B cell (primary cell): Measurements from ENCODE around the gene CD101.

Experiments
- EZH2 ChIP-seq: IDR thresholded peaks from 2 replicates; pipeline ENCODE4 v1.6.1; 2012; ENCODE audit warnings: borderline replicate concordance, low read depth, mild to moderate bottlenecking, moderate library complexity, low read length; ENCODE audit not compliant: insufficient read depth, poor library complexity, severe bottlenecking
- TF ChIP-seq, protein P1 (sequence below): fragments of 200-600 bp; IDR thresholded peaks from one replicate; pipeline ENCODE4 v1.8.0; 2022; ENCODE audit warnings: antibody characterized with exemption, mild to moderate bottlenecking

DNA sequence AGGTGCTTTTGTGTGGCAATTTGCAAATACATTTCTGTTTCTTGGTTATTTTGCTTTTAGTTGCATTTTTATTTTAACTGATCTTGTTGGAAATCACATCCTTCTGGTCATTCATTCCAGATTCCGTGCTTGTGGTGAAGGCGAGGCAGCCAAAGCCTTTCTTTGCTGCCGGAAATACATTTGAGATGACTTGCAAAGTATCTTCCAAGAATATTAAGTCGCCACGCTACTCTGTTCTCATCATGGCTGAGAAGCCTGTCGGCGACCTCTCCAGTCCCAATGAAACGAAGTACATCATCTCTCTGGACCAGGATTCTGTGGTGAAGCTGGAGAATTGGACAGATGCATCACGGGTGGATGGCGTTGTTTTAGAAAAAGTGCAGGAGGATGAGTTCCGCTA is 34.8 kb upstream of the CD101 start:
- TF ChIP-seq, protein P1, sequence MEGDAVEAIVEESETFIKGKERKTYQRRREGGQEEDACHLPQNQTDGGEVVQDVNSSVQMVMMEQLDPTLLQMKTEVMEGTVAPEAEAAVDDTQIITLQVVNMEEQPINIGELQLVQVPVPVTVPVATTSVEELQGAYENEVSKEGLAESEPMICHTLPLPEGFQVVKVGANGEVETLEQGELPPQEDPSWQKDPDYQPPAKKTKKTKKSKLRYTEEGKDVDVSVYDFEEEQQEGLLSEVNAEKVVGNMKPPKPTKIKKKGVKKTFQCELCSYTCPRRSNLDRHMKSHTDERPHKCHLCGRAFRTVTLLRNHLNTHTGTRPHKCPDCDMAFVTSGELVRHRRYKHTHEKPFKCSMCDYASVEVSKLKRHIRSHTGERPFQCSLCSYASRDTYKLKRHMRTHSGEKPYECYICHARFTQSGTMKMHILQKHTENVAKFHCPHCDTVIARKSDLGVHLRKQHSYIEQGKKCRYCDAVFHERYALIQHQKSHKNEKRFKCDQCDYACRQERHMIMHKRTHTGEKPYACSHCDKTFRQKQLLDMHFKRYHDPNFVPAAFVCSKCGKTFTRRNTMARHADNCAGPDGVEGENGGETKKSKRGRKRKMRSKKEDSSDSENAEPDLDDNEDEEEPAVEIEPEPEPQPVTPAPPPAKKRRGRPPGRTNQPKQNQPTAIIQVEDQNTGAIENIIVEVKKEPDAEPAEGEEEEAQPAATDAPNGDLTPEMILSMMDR, result no peak
- no peak for TF ChIP-seq EZH2
